DMS153 treated with DMSO at 0.1 percent for 48 hours (cell line): ENCODE measurements around the gene ATAD3C.
A peak's percentile ranks its signal among the peaks of the same experiment; 100 is the strongest.
"Not testable (repeated sequence)": the region's sequence is repeated elsewhere in the genome, so short reads cannot be mapped to it uniquely, and the experiment has no call there.

ENCODE experiments used
- DNase-seq: peaks from one replicate; lab custom pipeline; 2025; ENCODE audit not compliant: unreplicated experiment; lab: John Stamatoyannopoulos, UW

Gene ATAD3C

GRCh38 chr1:1418464-1419362 lies 30.8 kb upstream of the ATAD3C start:
- DNase-seq: no peak

- DNase-seq: no peak
Measured at GRCh38 chr1:1419363-1419812, 30.1 kb upstream of the ATAD3C start.

GRCh38 chr1:1419813-1420653 lies 29.5 kb upstream of the ATAD3C start:
- DNase-seq: no peak

GRCh38 chr1:1420654-1421141 lies 28.8 kb upstream of the ATAD3C start:
- DNase-seq: no peak

- DNase-seq: peak; percentile 98
Measured at GRCh38 chr1:1421147-1421906, 28.2 kb upstream of the ATAD3C start, which contains the start of gene ANKRD65. TSS of gene ANKRD65 (minus strand) at chr1:1421276. CDS start at chr1:1421005, 271 bp downstream.

- no peak for DNase-seq
Measured at GRCh38 chr1:1421907-1422464, 27.5 kb upstream of the ATAD3C start.

- no peak for DNase-seq
Measured at GRCh38 chr1:1422465-1423244, 26.8 kb upstream of the ATAD3C start.

- no peak for DNase-seq
Measured at GRCh38 chr1:1423245-1423597, 26.3 kb upstream of the ATAD3C start.

GRCh38 chr1:1424707-1425106 lies 24.8 kb upstream of the ATAD3C start:
- DNase-seq: no peak

GRCh38 chr1:1425426-1425752 lies 24.1 kb upstream of the ATAD3C start:
- DNase-seq: no peak

GRCh38 chr1:1425753-1426495 lies 23.6 kb upstream of the ATAD3C start:
- no peak for DNase-seq

GRCh38 chr1:1426496-1427105 lies 22.9 kb upstream of the ATAD3C start:
- no peak for DNase-seq

- peak; percentile 96 for DNase-seq
Measured at GRCh38 chr1:1427106-1427819, 22.2 kb upstream of the ATAD3C start.

GRCh38 chr1:1427820-1428148 lies 21.7 kb upstream of the ATAD3C start:
- no peak for DNase-seq

GRCh38 chr1:1428174-1428573 lies 21.3 kb upstream of the ATAD3C start:
- no peak for DNase-seq

GRCh38 chr1:1428967-1429366 lies 20.5 kb upstream of the ATAD3C start:
- not testable (repeated sequence) for DNase-seq

GRCh38 chr1:1429671-1430073 lies 19.8 kb upstream of the ATAD3C start:
- no peak for DNase-seq
